Measurements from ENCODE around the gene HEXB.

The HEXB gene

DNA sequence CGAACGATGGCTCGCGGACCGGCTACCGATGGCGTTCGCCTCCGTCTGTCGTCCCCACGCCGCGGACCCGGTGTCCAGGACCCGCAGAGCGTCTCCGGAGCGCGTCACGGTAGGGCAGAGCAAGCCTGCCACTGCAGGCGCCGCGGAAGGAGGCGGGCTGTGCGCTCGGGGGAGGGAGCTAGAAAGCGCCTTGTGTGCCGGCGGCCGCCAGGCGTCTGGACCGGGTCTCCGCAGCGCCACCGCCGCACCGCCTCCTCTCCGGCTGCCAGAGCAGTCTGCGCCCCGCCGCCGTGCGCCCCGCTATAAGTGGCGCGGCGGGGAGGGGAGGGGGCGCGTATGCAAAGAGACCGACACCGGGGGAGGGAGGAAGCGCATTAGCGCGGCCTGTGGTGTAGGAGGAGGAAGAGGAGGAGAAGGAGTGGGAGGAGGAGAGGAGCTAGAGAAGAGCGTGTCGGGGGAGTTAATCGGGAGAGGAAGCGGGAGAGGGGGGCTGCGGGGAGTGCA lies 44.5 kb upstream of the HEXB start, which contains the start of gene ENC1:
ENC1 (minus strand) TSS at position 279 of the 504 bp plus-strand sequence. CDS start 4,243 bp downstream, outside the sequence.
- peak; percentile 72 for DNase-seq (ENCODE audit: extremely low spot score)
- CTCF ChIA-PET = interaction anchor here (0.7 to 5.4 kb wide), 10 partner anchors 8 to 738 kb away, joined by 3 to 45 read pairs (median 4); no protein-coding TSS in a partner anchor
- POLR2A ChIA-PET = no interaction called here
- TF ChIP-seq, protein P1, sequence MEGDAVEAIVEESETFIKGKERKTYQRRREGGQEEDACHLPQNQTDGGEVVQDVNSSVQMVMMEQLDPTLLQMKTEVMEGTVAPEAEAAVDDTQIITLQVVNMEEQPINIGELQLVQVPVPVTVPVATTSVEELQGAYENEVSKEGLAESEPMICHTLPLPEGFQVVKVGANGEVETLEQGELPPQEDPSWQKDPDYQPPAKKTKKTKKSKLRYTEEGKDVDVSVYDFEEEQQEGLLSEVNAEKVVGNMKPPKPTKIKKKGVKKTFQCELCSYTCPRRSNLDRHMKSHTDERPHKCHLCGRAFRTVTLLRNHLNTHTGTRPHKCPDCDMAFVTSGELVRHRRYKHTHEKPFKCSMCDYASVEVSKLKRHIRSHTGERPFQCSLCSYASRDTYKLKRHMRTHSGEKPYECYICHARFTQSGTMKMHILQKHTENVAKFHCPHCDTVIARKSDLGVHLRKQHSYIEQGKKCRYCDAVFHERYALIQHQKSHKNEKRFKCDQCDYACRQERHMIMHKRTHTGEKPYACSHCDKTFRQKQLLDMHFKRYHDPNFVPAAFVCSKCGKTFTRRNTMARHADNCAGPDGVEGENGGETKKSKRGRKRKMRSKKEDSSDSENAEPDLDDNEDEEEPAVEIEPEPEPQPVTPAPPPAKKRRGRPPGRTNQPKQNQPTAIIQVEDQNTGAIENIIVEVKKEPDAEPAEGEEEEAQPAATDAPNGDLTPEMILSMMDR (IDR thresholded peaks at IDR 0.05; ENCODE audit: control extremely low read depth, extremely low read depth, low read depth, missing control alignments) = peak; percentile 9

DNA sequence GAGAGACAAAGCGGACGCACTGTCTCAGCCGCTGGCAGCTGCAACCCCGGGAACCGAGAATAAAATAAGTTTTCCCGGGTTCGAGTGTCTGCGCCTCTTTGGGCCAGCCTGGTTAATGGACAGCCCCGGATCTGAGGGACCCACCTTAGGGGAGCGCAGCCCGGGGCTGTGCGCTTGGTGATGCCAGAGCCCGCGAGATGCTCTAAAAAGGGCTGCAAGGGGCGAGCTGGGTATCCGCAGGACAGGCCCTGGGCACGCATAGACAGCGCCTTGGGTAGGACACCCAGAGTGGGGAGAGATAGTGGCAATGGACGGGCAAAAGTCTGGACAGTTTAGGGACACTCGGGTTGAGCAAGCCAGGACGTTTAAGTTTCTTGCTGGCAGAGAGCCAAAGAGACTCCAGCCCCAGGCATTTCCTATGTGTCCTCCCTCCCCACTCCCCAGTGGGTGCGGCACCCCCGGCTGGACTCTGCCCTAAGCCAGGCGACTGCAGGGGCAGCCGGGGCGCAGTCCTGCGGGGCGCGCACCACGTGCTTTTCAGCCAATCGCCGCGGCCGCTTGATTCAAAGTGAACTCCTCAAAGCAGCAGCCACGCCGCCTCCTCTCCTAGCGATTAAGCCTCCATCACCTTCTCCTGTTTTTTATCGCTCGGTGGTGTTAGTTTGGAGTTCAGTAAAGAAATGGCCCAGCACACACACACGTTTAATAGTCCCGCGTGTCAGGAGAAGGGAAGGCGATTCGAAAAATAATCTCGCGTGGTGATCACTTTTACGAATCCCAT lies 43.9 kb upstream of the HEXB start:
- DNase-seq (ENCODE audit: extremely low spot score) = peak; percentile 35
- TF ChIP-seq, protein P1 (IDR thresholded peaks at IDR 0.05; ENCODE audit: control extremely low read depth, extremely low read depth, low read depth, missing control alignments) = no peak
- ChIA-PET CTCF (interaction anchor here (0.7 to 5.4 kb wide), 12 partner anchors 8 to 739 kb away, joined by 3 to 45 read pairs (median 4); no protein-coding TSS in a partner anchor), POLR2A (no interaction called here)

DNA sequence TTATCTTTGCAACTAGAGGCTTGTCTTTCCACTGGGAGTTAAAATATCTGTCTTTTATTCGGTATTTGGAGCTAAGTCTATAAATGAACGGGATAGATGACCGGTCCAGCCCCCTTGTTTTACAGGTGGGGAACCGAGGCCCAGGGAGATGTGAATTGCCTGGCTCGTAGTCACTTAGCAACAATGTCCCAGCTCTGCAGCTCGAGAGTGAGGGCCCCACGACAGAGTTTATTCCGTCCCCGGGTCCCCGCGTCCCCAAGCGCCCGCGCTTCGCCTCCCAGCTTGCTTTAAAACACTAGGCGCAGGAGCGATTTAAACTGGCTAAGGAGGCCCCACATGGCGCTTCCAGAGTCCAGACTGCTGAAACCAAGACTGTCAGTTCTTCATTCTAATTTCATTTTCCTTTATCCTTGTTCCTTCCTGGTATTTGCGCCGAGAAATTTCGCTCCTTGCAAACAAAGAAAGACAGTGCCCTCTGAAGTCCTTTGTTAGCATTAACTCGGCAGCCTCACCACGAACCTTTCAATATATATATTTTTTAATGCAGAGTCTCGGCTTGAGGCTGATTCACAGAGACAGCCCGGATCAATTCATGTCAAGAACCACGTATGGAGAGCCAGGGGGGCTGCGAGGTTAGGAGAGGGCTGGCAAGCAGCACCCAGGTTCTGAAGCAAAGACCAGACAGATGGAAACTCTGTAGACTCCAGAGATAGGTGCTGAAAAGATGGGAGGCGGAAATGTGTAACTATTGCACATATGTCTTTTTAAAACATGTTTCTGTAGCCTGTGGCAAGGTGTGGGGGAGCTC lies 43.1 kb upstream of the HEXB start:
- peak; percentile 26 for DNase-seq (ENCODE audit: extremely low spot score)
- TF ChIP-seq, protein P1 (IDR thresholded peaks at IDR 0.05; ENCODE audit: control extremely low read depth, extremely low read depth, low read depth, missing control alignments) = peak; percentile 58
- ChIA-PET CTCF (interaction anchor here (0.9 to 5.4 kb wide), 6 partner anchors 8 to 740 kb away, joined by 3 to 45 read pairs (median 4); no protein-coding TSS in a partner anchor), POLR2A (no interaction called here)

DNA sequence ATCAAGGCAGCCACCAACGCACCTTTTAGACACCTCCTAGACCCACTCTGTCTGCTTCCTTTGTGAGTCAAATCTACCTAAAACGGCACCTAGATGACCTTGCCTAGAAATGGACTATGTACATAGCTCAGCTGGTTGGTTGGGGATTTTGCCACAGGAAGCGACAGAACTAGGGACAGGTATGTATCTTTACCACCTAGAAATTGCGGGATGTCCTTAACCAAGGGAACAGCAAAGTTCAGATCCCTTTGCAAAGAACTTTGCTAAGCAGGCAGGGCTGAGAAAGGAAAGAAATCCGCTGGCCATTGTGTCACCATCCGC lies 42.5 kb upstream of the HEXB start:
- ChIA-PET POLR2A (no interaction called here), CTCF (interaction anchor here (1.1 to 5.4 kb wide), 5 partner anchors 9 to 740 kb away, joined by 3 to 45 read pairs (median 4); no protein-coding TSS in a partner anchor)
- TF ChIP-seq, protein P1 (IDR thresholded peaks at IDR 0.05; ENCODE audit: control extremely low read depth, extremely low read depth, low read depth, missing control alignments) = no peak
- no peak for DNase-seq (ENCODE audit: extremely low spot score)

DNA sequence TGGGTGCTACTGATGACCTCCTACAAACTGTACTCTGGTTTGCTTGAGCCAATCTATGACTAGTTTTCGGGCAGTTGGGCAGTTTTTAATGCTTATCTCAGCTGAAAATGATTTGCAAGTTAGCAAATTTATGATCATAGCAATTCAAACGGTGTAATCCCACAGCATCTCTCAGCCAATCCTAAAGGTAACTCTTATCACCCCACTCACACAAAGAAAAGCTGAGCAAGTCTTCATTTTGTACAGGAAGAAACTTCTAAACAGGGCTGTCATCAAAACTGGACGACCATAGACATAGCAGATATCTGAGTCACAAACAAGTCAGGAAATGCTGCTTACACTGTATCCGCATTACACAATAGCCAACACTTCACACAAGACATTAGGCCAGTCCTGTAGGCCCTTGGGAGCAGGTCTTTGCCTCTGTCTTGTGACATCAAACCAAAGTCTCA lies 41.9 kb upstream of the HEXB start:
- ChIA-PET POLR2A (no interaction called here), CTCF (interaction anchor here (1.1 to 5.4 kb wide), 5 partner anchors 9 to 741 kb away, joined by 3 to 45 read pairs (median 3); no protein-coding TSS in a partner anchor)
- TF ChIP-seq, protein P1 (IDR thresholded peaks at IDR 0.05; ENCODE audit: control extremely low read depth, extremely low read depth, low read depth, missing control alignments) = no peak
- no peak for DNase-seq (ENCODE audit: extremely low spot score)

DNA sequence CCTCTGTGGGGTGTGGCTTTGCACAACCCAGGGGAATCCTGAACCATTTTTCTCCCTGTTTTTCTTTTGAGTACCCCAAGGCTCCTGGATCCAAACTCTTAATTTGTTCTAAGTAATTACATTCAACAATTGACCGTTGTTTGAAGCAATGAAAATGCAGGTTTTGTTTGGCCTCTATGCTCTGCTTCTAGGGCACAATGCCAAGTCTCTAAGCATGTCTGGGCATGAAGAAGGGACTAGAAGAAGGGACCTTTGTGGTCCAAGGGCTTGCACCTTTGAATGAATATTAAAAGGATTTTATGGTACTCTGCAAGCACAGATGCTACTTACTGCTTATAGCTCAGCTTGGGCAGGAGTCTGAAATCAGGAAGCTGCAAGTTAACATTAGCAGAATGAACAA lies 37.9 kb upstream of the HEXB start:
- TF ChIP-seq, protein P1 (IDR thresholded peaks at IDR 0.05; ENCODE audit: control extremely low read depth, extremely low read depth, low read depth, missing control alignments) = no peak
- ChIA-PET POLR2A (no interaction called here), CTCF (interaction anchor here (1.0 to 2.0 kb wide), 7 partner anchors 13 to 1056 kb away, joined by 3 to 18 read pairs (median 4); no protein-coding TSS in a partner anchor)
- DNase-seq (ENCODE audit: extremely low spot score) = no peak
